H9 (cell line): ENCODE data around the gene CRIP2. TPM values are rescaled to one million over a fixed set of nuclear protein-coding genes. Genes with fewer than 3 reads are reported as not detected.
A peak's percentile ranks its signal among the peaks of the same experiment; 100 is the strongest.

Source experiments
- DNase-seq: peaks from one replicate; pipeline ENCODE4 v3.0.0-alpha.2; 2017
- H2AFZ ChIP-seq: one replicate; pipeline ENCODE4 v1.6.1; 2013; ENCODE audit warnings: mild to moderate bottlenecking, low read length, control low read depth, moderate library complexity
- H2AK5ac ChIP-seq: 2 replicates; pipeline ENCODE4 v1.6.1; 2013; ENCODE audit warnings: low read length, control low read depth, mixed read lengths; ENCODE audit not compliant: insufficient read length
- H2BK120ac ChIP-seq: one replicate; pipeline ENCODE4 v1.6.1; 2013; ENCODE audit warnings: low read depth, mild to moderate bottlenecking, low read length, control low read depth, inconsistent platforms; ENCODE audit not compliant: poor library complexity, severe bottlenecking
- H2BK12ac ChIP-seq: 2 replicates; pipeline ENCODE4 v1.6.1; 2013; ENCODE audit warnings: low read length, control low read depth, mixed read lengths, low read depth; ENCODE audit not compliant: insufficient read length
- H2BK15ac ChIP-seq: 2 replicates; pipeline ENCODE4 v1.6.1; 2013; ENCODE audit warnings: low read depth, low read length, control low read depth
- H2BK20ac ChIP-seq: one replicate; pipeline ENCODE4 v1.6.1; 2013; ENCODE audit warnings: low read depth, mild to moderate bottlenecking, low read length, control low read depth, inconsistent platforms; ENCODE audit not compliant: poor library complexity, severe bottlenecking
- H2BK5ac ChIP-seq: 2 replicates; pipeline ENCODE4 v1.6.1; 2013; ENCODE audit warnings: low read length, control low read depth, mixed read lengths; ENCODE audit not compliant: insufficient read length
- H3K14ac ChIP-seq: 2 replicates; pipeline ENCODE4 v1.6.1; 2013; ENCODE audit warnings: low read length, control low read depth; ENCODE audit not compliant: insufficient read depth
- H3K18ac ChIP-seq: 2 replicates; pipeline ENCODE4 v1.6.1; 2013; ENCODE audit warnings: low read depth, mild to moderate bottlenecking, mixed read lengths, low read length, control low read depth; ENCODE audit not compliant: insufficient read length
- H3K23ac ChIP-seq: 2 replicates; pipeline ENCODE4 v1.6.1; 2013; ENCODE audit warnings: low read length, control low read depth, mixed read lengths, low read depth; ENCODE audit not compliant: insufficient read length
- H3K23me2 ChIP-seq: 2 replicates; pipeline ENCODE4 v1.6.1; 2013; ENCODE audit warnings: low read depth, mild to moderate bottlenecking, mixed read lengths, low read length, control low read depth; ENCODE audit not compliant: insufficient read length, poor library complexity, severe bottlenecking
- H3K27ac ChIP-seq: 2 replicates; pipeline ENCODE4 v1.5.1; 2013; ENCODE audit warnings: low read length, control low read depth, mixed read lengths, low read depth; ENCODE audit not compliant: insufficient read length
- H3K27me3 ChIP-seq: 2 replicates; pipeline ENCODE4 v1.6.1; 2013; ENCODE audit warnings: low read length, control low read depth, inconsistent platforms; ENCODE audit not compliant: insufficient read depth
- H3K4ac ChIP-seq: 2 replicates; pipeline ENCODE4 v1.6.1; 2013; ENCODE audit warnings: low read depth, mild to moderate bottlenecking, control low read depth, inconsistent platforms, low read length, moderate library complexity
- H3K4me1 ChIP-seq: 2 replicates; pipeline ENCODE4 v1.6.1; 2013; ENCODE audit warnings: low read length, control low read depth, inconsistent platforms; ENCODE audit not compliant: insufficient read depth
- H3K4me2 ChIP-seq: 2 replicates; pipeline ENCODE4 v1.6.1; 2013; ENCODE audit warnings: low read length, control low read depth, mixed read lengths; ENCODE audit not compliant: insufficient read length, insufficient read depth
- H3K56ac ChIP-seq: 2 replicates; pipeline ENCODE4 v1.6.1; 2013; ENCODE audit warnings: low read depth, mild to moderate bottlenecking, mixed read lengths, low read length, control low read depth; ENCODE audit not compliant: insufficient read length
- H3K79me1 ChIP-seq: 2 replicates; pipeline ENCODE4 v1.6.1; 2013; ENCODE audit warnings: low read depth, mild to moderate bottlenecking, moderate library complexity, low read length, control low read depth, inconsistent platforms; ENCODE audit not compliant: insufficient read depth, poor library complexity, severe bottlenecking
- H3K79me2 ChIP-seq: 2 replicates; pipeline ENCODE4 v1.6.1; 2013; ENCODE audit warnings: low read length, control low read depth, inconsistent platforms; ENCODE audit not compliant: insufficient read depth
- H3K9ac ChIP-seq: 2 replicates; pipeline ENCODE4 v1.6.1; 2013; ENCODE audit warnings: low read length, control low read depth, mixed read lengths; ENCODE audit not compliant: insufficient read length; ENCODE audit errors: extremely low read depth
- H3K9me3 ChIP-seq: one replicate; pipeline ENCODE4 v1.6.1; 2013; ENCODE audit warnings: low read depth, low read length, inconsistent platforms; ENCODE audit not compliant: control insufficient read depth
- H3T11ph ChIP-seq: one replicate; pipeline ENCODE4 v1.6.1; 2013; ENCODE audit warnings: mild to moderate bottlenecking, low read length, control low read depth, inconsistent platforms
- H4K20me1 ChIP-seq: one replicate; pipeline ENCODE4 v1.6.1; 2013; ENCODE audit not compliant: control insufficient read depth, insufficient read length, insufficient read depth
- H4K5ac ChIP-seq: 2 replicates; pipeline ENCODE4 v1.6.1; 2013; ENCODE audit warnings: low read depth, mild to moderate bottlenecking, mixed read lengths, low read length, control low read depth; ENCODE audit not compliant: insufficient read length
- H4K8ac ChIP-seq: replicated peaks from 2 replicates; pipeline ENCODE4 v1.6.1; 2013; ENCODE audit warnings: low read length, control low read depth, mixed read lengths, low read depth; ENCODE audit not compliant: insufficient read length
- H4K91ac ChIP-seq: 2 replicates; pipeline ENCODE4 v1.6.1; 2013; ENCODE audit warnings: low read depth, mild to moderate bottlenecking, moderate library complexity, mixed read lengths, low read length, control low read depth; ENCODE audit not compliant: insufficient read length
- H3K27ac Mint-ChIP-seq, 3 experiments: 2 replicates in 2 of 3; 3 replicates in 1 of 3; pipeline ENCODE4 v1.8.0; 2020 to 2021; ENCODE audit warnings: mixed read lengths in 3 of 3, mild to moderate bottlenecking in 1 of 3, moderate library complexity in 1 of 3
- H3K27me3 Mint-ChIP-seq: 2 replicates; pipeline ENCODE4 v1.8.0; 2021; ENCODE audit warnings: low read depth, mild to moderate bottlenecking, moderate library complexity, mixed read lengths
- H3K36me3 Mint-ChIP-seq, 3 experiments: 2 replicates in 2 of 3; 3 replicates in 1 of 3; pipeline ENCODE4 v1.8.0; 2020 to 2021; ENCODE audit warnings: low read depth in 3 of 3, mixed read lengths in 3 of 3; ENCODE audit not compliant: insufficient read depth in 1 of 3
- H3K4me1 Mint-ChIP-seq, 2 experiments: 2 replicates each; pipeline ENCODE4 v1.8.0; 2020; ENCODE audit warnings: mixed read lengths in 2 of 2
- H3K4me3 Mint-ChIP-seq, 2 experiments: 2 replicates in 1 of 2; 3 replicates in 1 of 2; pipeline ENCODE4 v1.8.0; 2020 to 2021; ENCODE audit warnings: mild to moderate bottlenecking in 2 of 2, mixed read lengths in 2 of 2, moderate library complexity in 1 of 2
- H3K9me3 Mint-ChIP-seq, 2 experiments: 2 replicates in 1 of 2; 3 replicates in 1 of 2; pipeline ENCODE4 v1.8.0; 2020; ENCODE audit warnings: mild to moderate bottlenecking in 2 of 2, mixed read lengths in 2 of 2, moderate library complexity in 1 of 2
- CTCF ChIP-seq: fragments of 200-600 bp; sonication (generic); conservative IDR thresholded peaks from 3 replicates; pipeline ENCODE4 v1.8.0; 2021; ENCODE audit warnings: antibody characterized with exemption, mild to moderate bottlenecking
- WGBS: extraction: QIAGEN DNeasy Blood & Tissue Kit; methylation state at CpG from one replicate; pipeline ENCODE4 v1.1.7; 2013; ENCODE audit warnings: missing lambda C conversion rate, low lambda C conversion rate, mixed read lengths; ENCODE audit not compliant: insufficient read length; ENCODE audit errors: extremely low coverage; 5-methylcytosine and 5-hydroxymethylcytosine counted together
- total RNA-seq: library from RNA; stranded (reverse); gene quantifications from 2 replicates; pipeline ENCODE4 v1.2.1, GENCODE V29; 2021

CRIP2 gene
- total RNA-seq, 1 experiment from 2014 or later = 5.7 TPM

- peak overlapping the region in 1 of 3 experiments; percentile 68; a peak in 1 of 7 replicates for H3K27ac Mint-ChIP-seq
- Histone ChIP-seq H3K79me1 (peaks cover 2% of the 10 kb centered on the region), H3K23me2 (no peaks in the 10 kb centered on the region), H2BK20ac (no peak overlapping the region), H3K56ac (no peak overlapping the region), H2BK12ac (no peak overlapping the region), H2AK5ac (no peak overlapping the region), H2BK15ac (no peak overlapping the region), H3K27me3 (no peaks in the 10 kb centered on the region), H4K5ac (no peak overlapping the region), H2BK5ac (no peak overlapping the region), H3K23ac (no peak overlapping the region), H4K8ac (no peak overlapping the region), H4K20me1 (no peaks in the 10 kb centered on the region), H3K4me2 (no peak overlapping the region), H3T11ph (no peak overlapping the region), H3K9ac (no peak overlapping the region), H3K9me3 (no peaks in the 10 kb centered on the region), H3K18ac (no peak overlapping the region), H3K4ac (no peak overlapping the region), H2BK120ac (no peak overlapping the region), H3K4me1 (no peaks in the 10 kb centered on the region), H3K79me2 (peaks cover 18% of the 10 kb centered on the region; the same call in 1 of the 2 replicates), H3K14ac (no peak overlapping the region), H4K91ac (no peak overlapping the region), H2AFZ (no peak overlapping the region), H3K27ac (no peak overlapping the region)
- peaks cover 12 to 36% (median 30%) of the 10 kb centered on the region in 3 experiments; a peak in 6 of 7 replicates for H3K36me3 Mint-ChIP-seq
- no peak for TF ChIP-seq CTCF
- no peak for DNase-seq
- no CpG with 5 or more reads among the region's 11 CpGs for WGBS
- H3K27me3 Mint-ChIP-seq = no peaks in the 10 kb centered on the region
- H3K4me1 Mint-ChIP-seq = peaks cover 2 to 6% of the 10 kb centered on the region in 2 experiments; a peak in 3 of 4 replicates
- no peak overlapping the region for H3K4me3 Mint-ChIP-seq
- no peaks in the 10 kb centered on the region for H3K9me3 Mint-ChIP-seq
Observed at GRCh38 chr14:105439179-105439578, 35.4 kb upstream of the CRIP2 start.
